H54 (cell line): ENCODE data around the gene PLPP4.

Source experiments
- DNase-seq: peaks from one replicate; pipeline ENCODE4 v3.0.0; 2011; ENCODE audit warnings: low spot score, mixed read lengths; ENCODE audit not compliant: insufficient read length
- FAIRE-seq: peaks from 3 replicates; lab custom pipeline; 2011; peaks lifted over from hg19 to GRCh38; lab: Jason Lieb, UNC
- POLR2A ChIP-seq: IDR thresholded peaks from 2 replicates; pipeline ENCODE4 v1.6.1; 2011; ENCODE audit warnings: low read depth, mild to moderate bottlenecking, low read length

PLPP4 gene

GRCh38 chr10:120507651-120508050 lies 50.6 kb downstream of the PLPP4 start:
- DNase-seq (no peak), FAIRE-seq (no peak)
- no peak for TF ChIP-seq POLR2A

DNA sequence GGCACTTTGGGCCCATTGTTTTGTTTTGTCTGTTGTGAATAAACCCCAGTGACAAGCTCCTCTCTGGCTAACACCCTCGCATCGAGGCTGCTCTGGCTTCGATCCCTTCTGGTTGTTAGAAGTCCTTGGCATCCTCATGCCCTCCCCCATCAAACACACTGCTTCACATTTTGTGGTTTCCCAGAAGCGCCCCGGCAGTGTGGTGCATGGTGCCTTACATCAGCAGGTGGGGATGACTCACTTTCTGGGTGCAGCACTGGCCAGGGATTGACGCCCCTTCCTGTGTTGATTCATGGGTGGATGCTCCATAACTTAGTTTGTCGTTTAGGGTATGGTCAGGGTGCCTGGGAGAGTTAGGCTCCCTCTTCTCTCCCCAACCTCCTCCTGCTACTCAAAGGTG lies 51.4 kb downstream of the PLPP4 start:
- no peak for TF ChIP-seq POLR2A
- FAIRE-seq (no peak), DNase-seq (peak; percentile 45)

GRCh38 chr10:120508966-120509365 lies 51.9 kb downstream of the PLPP4 start:
- FAIRE-seq (no peak), DNase-seq (no peak)
- TF ChIP-seq POLR2A = no peak

DNA sequence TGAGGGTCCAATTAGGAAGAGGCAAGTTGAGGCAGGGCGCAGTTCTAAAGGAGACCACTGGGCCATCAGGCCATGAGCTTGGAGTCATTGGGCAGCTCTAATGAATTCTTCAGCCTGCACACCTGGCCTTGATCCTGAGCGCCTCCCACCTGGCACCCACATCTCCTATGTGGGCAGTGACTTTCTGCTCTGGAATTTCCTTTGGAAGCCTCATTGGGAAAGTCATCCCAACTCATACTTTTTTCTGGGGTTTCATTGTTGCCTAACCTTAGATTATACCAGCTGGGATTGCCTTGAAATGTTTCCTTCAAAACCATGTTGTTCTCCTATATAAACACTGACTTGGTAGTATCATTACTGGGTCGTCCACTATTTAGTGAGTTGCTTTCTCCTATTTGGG lies 54.1 kb downstream of the PLPP4 start:
- no peak for DNase-seq
- FAIRE-seq = no peak
- no peak for TF ChIP-seq POLR2A

DNA sequence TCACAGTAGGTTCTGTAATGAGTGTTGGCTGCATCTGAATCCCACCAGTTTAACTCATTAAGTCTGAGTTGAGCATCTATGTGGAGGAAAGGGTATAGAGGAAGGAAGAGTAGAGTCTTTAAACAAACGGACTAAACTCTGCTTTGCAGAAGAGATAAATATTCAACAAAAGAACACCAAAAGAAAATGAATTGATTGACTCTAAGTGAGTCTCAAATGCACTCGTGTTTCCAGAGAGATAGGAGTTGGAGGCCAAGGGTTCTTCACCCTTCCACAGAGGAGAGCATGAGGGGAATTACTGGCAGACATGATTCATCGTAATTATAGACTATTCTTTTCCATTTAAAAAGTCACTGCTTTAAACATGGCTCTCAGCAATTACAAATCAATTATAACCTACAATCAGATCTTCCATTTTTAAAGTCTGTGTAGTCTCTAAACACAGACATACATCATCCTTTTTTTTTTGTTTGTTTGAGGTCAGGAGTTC lies 56.3 kb downstream of the PLPP4 start:
- FAIRE-seq (no peak), DNase-seq (no peak)
- TF ChIP-seq POLR2A = no peak

DNA sequence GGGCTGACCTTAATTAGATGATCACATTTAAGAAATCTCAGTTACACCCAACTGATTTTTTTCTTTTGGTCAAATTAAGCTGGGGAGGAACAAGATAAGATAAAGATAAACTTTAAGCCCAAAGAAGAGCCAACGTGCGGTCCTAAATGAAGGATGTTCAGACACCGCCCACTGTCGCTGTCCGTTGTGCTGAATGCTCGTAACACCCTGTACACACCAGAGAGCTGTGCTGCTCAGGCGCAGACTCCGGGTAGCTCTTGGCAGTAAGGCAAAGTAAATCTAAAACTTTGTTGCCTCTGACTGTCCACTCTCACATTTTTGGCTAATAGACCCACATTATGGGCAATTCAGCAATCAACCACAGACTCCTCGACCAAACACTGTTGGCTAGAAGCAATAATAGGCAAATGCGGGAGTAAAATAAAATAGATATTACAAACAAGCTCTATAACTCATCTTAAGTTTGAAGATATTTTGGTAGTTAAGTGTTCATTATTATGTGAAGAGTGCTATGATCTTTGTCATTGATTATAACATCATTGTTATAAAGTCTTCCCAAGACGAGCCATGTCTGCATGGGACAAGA lies 57.1 kb downstream of the PLPP4 start:
- DNase-seq = no peak
- no peak for TF ChIP-seq POLR2A
- no peak for FAIRE-seq

- FAIRE-seq (no peak), DNase-seq (no peak)
- no peak for TF ChIP-seq POLR2A
Observed at GRCh38 chr10:120514959-120515358, 57.9 kb downstream of the PLPP4 start.

DNA sequence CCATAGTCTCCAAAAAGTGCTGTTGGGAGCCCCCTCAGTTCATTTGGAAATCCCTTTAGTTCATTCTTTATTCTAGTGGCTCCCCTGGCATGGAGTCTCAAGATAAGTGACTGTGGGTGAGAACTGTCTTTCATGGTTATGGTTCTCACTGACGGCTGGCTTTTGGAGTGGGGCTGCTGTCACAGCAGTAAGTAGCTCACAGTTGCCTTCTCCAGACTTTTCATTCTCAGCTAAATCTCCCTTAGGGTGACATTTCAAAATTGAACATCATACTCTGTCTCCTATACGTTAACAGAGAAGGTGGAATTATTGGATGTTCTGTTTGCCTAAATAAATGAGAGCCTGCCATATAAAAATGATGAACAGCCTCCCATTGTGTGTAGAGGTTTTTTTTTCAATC lies 58.7 kb downstream of the PLPP4 start:
- FAIRE-seq (no peak), DNase-seq (no peak)
- TF ChIP-seq POLR2A = no peak

- TF ChIP-seq POLR2A = no peak
- FAIRE-seq = no peak
- no peak for DNase-seq
Observed at GRCh38 chr10:120516426-120516825, 59.4 kb downstream of the PLPP4 start.

DNA sequence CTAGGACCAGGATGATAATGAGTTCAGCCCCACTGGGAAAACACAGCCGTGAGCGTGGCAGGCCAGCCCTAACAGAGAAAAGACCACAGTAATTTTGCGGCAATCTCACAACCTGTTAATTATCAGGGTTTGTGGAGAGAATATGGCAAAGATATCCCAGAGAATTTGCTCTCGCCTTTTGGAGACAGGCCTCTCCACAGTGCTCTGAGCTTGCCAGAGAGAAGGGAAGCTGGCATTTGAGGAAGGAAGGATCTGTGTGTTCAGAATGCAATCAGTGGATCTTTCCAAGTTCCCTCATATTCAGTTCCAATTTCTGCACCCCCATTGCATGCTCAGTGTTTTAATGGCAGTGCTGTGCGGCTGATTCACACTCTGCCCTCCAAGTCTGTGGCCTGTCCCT lies 60.2 kb downstream of the PLPP4 start:
- FAIRE-seq = no peak
- no peak for DNase-seq
- no peak for TF ChIP-seq POLR2A

- no peak for TF ChIP-seq POLR2A
- FAIRE-seq (no peak), DNase-seq (no peak)
Observed at GRCh38 chr10:120517881-120518484, 61.0 kb downstream of the PLPP4 start.

DNA sequence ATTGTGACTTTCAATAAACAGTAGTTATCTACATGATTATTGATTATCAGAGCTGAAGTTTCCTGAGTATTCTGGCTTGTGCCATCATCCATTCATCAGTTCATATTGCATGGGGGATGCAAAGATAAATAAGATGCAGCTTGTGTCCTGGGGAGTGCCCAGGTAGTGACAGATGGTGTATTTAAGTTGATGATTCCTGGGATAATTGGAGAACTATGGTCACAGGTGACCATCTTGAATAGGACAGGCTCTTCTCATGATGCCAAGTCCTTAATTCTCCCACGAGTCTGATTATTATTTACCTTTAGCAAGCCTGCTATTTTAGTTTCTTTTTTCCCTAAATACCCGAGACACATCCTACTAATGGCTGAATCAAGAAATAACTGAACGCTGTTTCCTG lies 64.9 kb downstream of the PLPP4 start:
- DNase-seq (no peak), FAIRE-seq (no peak)
- TF ChIP-seq POLR2A = no peak

- TF ChIP-seq POLR2A = no peak
- FAIRE-seq (no peak), DNase-seq (no peak)
Observed at GRCh38 chr10:120527691-120528090, 70.7 kb downstream of the PLPP4 start.

GRCh38 chr10:120530699-120531098 lies 73.7 kb downstream of the PLPP4 start:
- no peak for TF ChIP-seq POLR2A
- FAIRE-seq = no peak
- no peak for DNase-seq

DNA sequence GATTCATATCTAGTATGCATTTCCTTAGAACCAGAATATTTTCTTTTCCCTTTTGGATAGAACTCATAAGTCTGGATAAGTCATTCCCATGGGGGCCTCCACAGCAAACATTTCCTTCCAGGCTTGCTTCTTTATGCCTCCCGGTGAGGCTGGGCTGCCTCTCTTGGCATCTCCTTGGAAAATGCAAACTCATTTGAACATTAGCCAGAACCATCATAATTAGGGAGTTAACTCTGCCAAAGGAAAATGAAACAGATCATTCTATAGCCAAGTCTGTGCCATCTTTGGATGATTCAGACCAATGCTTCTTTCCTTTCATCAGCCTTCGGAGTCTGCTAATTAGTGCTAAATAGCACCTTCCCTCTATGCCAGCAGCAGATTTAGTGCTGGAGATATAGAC lies 81.1 kb downstream of the PLPP4 start:
- DNase-seq (no peak), FAIRE-seq (no peak)
- no peak for TF ChIP-seq POLR2A

GRCh38 chr10:120539076-120539475 lies 82.0 kb downstream of the PLPP4 start:
- DNase-seq (no peak), FAIRE-seq (no peak)
- TF ChIP-seq POLR2A = no peak
